ENCODE results near the gene CLPTM1L.

CLPTM1L gene, protein sequence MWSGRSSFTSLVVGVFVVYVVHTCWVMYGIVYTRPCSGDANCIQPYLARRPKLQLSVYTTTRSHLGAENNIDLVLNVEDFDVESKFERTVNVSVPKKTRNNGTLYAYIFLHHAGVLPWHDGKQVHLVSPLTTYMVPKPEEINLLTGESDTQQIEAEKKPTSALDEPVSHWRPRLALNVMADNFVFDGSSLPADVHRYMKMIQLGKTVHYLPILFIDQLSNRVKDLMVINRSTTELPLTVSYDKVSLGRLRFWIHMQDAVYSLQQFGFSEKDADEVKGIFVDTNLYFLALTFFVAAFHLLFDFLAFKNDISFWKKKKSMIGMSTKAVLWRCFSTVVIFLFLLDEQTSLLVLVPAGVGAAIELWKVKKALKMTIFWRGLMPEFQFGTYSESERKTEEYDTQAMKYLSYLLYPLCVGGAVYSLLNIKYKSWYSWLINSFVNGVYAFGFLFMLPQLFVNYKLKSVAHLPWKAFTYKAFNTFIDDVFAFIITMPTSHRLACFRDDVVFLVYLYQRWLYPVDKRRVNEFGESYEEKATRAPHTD

GRCh38 chr5:1344975-1345838 lies at the start of gene CLPTM1L:
TSS of gene CLPTM1L (minus strand) at chr5:1345099. CDS start at chr5:1344841, 258 bp downstream.
- peaks cover 27% of the 10 kb centered on the region for H3K36me3 Mint-ChIP-seq (ENCODE audit: low read depth)
- H3K4me3 Mint-ChIP-seq, result peak within 1 kb of the TSS; percentile 86
- H3K4me1 Mint-ChIP-seq (ENCODE audit: low read depth), result peaks cover 18% of the 10 kb centered on the region
- H3K27ac Mint-ChIP-seq, result peak within 1 kb of the TSS; percentile 85
- DNase-seq (ENCODE audit: low spot score), result peak; percentile 90
- no peaks in the 10 kb centered on the region for H3K27me3 Mint-ChIP-seq (ENCODE audit: low read depth)
- H3K9me3 Mint-ChIP-seq, result no peaks in the 10 kb centered on the region

DNA sequence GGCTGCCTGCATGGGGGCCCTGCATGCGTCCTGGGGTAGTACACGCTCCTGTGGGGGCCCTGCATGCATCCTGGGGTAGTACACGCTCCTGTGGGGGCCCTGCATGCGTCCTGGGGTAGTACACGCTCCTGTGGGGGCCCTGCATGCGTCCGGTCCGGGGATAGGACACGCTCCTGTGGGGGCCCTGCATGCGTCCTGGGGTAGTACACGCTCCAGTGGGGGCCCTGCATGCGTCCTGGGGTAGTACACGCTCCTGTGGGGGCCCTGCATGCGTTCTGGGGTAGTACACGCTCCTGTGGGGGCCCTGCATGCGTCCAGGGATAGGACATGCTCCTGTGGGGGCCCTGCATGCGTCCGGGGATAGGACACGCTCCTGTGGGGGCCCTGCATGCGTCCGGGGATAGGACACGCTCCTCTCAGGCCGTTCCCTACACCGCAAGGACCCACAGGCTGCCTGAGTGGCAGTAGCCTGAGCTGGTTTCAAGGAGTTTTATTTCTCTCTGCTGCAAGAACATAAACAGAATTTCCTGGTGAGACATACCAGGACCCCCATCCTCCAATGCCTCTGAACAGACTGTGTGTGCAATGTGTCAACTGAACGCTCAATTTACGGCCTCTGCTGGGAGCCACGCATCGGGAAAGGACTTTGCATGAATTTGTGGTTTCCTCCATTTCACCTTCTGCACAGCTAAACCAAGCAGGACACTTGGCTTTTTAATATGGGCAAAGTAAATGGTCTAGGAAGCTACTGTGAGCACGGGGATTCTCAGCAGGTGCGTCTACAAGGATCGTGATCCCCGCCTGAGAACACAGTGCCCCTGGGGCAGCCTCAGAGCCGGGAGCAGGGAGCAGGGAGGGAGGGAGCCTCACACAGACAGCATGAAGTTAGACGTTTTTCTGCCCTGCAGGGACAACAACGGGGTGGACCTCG lies 48.9 kb upstream of the CLPTM1L start:
- H3K27ac Mint-ChIP-seq, result no peak overlapping the region
- DNase-seq (ENCODE audit: low spot score), result no peak
- H3K4me1 Mint-ChIP-seq (ENCODE audit: low read depth), result no peaks in the 10 kb centered on the region
- no peaks in the 10 kb centered on the region for H3K9me3 Mint-ChIP-seq
- H3K4me3 Mint-ChIP-seq, result no peak overlapping the region
- H3K27me3 Mint-ChIP-seq (ENCODE audit: low read depth), result peaks cover 17% of the 10 kb centered on the region
- no peaks in the 10 kb centered on the region for H3K36me3 Mint-ChIP-seq (ENCODE audit: low read depth)

DNA sequence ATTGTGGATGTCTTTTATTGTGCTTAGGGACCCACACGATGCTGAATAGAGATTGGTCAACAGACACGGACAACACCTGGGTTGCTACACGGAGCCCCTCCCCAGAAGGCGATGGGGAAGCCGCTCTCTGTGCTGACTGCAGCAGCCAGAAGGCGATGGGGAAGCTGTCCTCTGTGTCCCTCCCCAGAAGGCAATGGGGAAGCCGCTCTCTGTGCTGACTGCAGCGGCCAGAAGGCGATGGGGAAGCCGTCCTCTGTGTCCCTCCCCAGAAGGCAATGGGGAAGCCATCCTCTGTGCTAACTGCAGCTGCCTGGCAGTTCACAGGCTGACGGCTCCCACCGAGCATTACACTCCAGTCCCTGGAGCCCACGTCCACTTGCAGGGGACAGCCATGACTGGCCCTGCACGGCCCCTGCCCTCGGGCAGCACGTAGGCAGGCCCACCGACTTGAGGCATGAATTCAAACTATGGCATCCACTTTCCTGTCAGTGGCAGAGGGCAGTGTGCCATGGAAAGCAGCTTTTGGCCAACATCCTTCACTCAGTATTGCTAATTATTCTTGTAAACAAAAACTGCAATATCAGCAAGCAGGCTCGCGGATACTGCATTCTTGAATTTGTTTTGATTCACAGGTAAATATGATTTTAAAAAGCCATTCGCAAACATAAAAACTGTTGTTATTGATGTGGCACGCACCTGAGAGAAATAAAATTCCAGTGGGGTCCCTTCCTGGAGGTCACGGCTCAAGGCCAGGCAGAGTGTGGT lies 48.1 kb upstream of the CLPTM1L start:
- H3K4me3 Mint-ChIP-seq, result no peak overlapping the region
- H3K9me3 Mint-ChIP-seq, result no peaks in the 10 kb centered on the region
- H3K4me1 Mint-ChIP-seq (ENCODE audit: low read depth), result peaks cover 2% of the 10 kb centered on the region
- no peak overlapping the region for H3K27ac Mint-ChIP-seq
- DNase-seq (ENCODE audit: low spot score), result no peak
- no peaks in the 10 kb centered on the region for H3K36me3 Mint-ChIP-seq (ENCODE audit: low read depth)
- peaks cover 25% of the 10 kb centered on the region for H3K27me3 Mint-ChIP-seq (ENCODE audit: low read depth)

DNA sequence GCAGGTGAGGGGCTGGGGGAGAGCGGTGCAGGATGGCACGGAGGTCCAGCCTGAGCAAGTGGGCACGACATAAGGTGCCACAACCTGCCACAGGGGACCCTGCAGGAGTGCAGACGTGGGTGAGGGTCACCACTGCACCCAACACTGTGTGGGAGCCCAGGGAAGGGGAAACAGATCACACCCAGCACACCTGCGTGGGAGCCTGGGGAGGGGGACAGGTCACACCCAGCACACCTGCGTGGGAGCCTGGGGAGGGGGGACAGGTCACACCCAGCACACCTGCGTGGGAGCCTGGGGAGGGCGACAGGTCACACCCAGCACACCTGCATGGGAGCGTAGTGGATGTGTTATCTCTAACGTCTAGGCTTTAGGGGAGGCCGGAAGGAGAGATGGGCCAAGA lies 47.4 kb upstream of the CLPTM1L start:
- Mint-ChIP-seq H3K27ac (no peak overlapping the region), H3K27me3 (ENCODE audit: low read depth) (peaks cover 20% of the 10 kb centered on the region), H3K4me3 (no peak overlapping the region), H3K9me3 (no peaks in the 10 kb centered on the region), H3K4me1 (ENCODE audit: low read depth) (peaks cover 2% of the 10 kb centered on the region), H3K36me3 (ENCODE audit: low read depth) (no peaks in the 10 kb centered on the region)
- no peak for DNase-seq (ENCODE audit: low spot score)

GRCh38 chr5:1391691-1392090 lies 46.8 kb upstream of the CLPTM1L start:
- Mint-ChIP-seq H3K36me3 (ENCODE audit: low read depth) (no peaks in the 10 kb centered on the region), H3K27ac (no peak overlapping the region), H3K9me3 (no peaks in the 10 kb centered on the region), H3K4me1 (ENCODE audit: low read depth) (peaks cover 6% of the 10 kb centered on the region), H3K4me3 (no peak overlapping the region), H3K27me3 (ENCODE audit: low read depth) (peaks cover 21% of the 10 kb centered on the region)
- DNase-seq (ENCODE audit: low spot score), result no peak

DNA sequence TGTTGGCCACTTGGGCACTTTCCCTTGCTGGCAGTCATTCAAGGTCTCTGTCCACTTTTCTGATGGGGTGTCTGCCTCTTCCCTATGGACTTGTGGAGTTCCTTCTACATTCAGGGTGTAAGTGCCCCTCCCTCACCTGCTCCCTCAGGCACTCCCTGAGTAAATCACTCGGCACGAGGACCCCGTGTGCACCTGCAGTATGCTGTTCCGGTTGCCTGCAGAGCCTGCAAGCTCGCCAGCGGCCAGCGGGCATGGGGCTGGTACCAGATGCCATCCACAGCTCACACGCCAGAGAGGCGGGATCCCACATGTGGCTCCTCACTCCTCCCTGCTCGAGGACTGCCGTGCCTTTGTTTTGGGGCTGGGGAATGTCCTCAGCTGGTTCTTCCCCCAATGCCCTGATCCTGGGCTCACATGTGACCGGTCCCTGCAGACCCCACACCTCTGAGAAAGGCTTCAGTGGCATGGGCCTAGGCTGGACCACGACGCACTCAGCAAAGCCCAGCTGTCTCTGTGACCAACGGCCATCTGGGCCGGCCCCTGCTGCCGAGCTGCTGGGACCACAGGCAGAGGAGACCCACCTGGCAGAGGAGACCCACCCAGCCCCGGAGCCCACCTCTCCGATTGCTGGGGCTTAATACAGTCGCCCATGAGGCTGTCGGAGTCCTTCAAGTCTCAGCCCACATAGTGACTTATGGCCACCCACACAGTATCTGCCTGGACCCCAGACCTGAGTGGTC lies 46.1 kb upstream of the CLPTM1L start:
- Mint-ChIP-seq H3K27me3 (ENCODE audit: low read depth) (peaks cover 18% of the 10 kb centered on the region), H3K27ac (no peak overlapping the region), H3K4me3 (no peak overlapping the region), H3K36me3 (ENCODE audit: low read depth) (no peaks in the 10 kb centered on the region), H3K4me1 (ENCODE audit: low read depth) (peaks cover 10% of the 10 kb centered on the region), H3K9me3 (no peaks in the 10 kb centered on the region)
- DNase-seq (ENCODE audit: low spot score), result no peak

DNA sequence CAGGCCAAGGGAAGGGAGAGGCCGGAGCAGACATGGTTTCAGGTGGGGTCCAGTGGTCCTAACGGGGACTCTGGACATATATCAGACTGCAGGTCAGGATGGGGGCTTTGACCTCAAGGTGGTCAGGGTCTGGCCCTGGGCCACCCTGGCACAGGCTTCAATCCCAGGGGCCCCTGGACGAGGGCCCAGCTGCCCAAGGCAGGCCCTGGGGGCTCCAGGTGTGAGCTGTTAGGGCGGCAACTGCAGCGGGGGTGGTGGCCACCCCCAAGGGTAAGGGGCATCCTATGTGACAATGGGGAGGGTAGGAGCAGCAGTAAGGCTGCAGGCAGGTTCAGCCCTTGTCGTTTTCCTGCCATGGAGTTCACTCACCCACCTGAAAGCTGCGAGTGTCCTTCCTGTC lies 45.4 kb upstream of the CLPTM1L start:
- no peak for DNase-seq (ENCODE audit: low spot score)
- peaks cover 13% of the 10 kb centered on the region for H3K4me1 Mint-ChIP-seq (ENCODE audit: low read depth)
- no peaks in the 10 kb centered on the region for H3K9me3 Mint-ChIP-seq
- H3K27me3 Mint-ChIP-seq (ENCODE audit: low read depth), result peaks cover 18% of the 10 kb centered on the region
- no peak overlapping the region for H3K27ac Mint-ChIP-seq
- H3K36me3 Mint-ChIP-seq (ENCODE audit: low read depth), result no peaks in the 10 kb centered on the region
- no peak overlapping the region for H3K4me3 Mint-ChIP-seq

- H3K36me3 Mint-ChIP-seq (ENCODE audit: low read depth), result no peaks in the 10 kb centered on the region
- H3K27me3 Mint-ChIP-seq (ENCODE audit: low read depth), result peaks cover 16% of the 10 kb centered on the region
- no peaks in the 10 kb centered on the region for H3K9me3 Mint-ChIP-seq
- peak overlapping the region; percentile 51 for H3K27ac Mint-ChIP-seq
- peaks cover 17% of the 10 kb centered on the region for H3K4me1 Mint-ChIP-seq (ENCODE audit: low read depth)
- H3K4me3 Mint-ChIP-seq, result peak overlapping the region; percentile 4
- no peak for DNase-seq (ENCODE audit: low spot score)
Observed at GRCh38 chr5:1388383-1388967, 43.6 kb upstream of the CLPTM1L start.

DNA sequence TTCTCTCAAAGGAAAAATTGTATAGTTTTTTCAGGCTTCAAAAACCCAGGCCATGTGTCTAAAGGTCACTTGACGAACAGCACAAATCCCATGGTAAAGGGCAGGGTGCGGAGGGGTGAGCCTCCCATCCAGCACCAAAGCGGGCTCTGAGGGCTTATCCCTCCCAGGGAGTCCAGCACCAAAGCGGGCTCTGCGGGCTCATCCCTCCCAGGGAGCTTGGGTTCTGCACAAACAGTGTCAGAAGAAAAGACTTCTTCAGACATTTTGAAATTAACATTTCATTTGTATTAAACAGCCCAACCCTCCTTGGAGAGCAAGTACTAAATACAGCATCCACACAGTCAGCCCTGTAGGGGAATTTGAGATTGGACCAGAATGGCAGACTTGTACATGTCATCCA lies 43.0 kb upstream of the CLPTM1L start:
- peak overlapping the region; percentile 51 for H3K27ac Mint-ChIP-seq
- H3K4me1 Mint-ChIP-seq (ENCODE audit: low read depth), result peaks cover 17% of the 10 kb centered on the region
- no peak for DNase-seq (ENCODE audit: low spot score)
- no peak overlapping the region for H3K4me3 Mint-ChIP-seq
- H3K9me3 Mint-ChIP-seq, result no peaks in the 10 kb centered on the region
- H3K36me3 Mint-ChIP-seq (ENCODE audit: low read depth), result no peaks in the 10 kb centered on the region
- peaks cover 16% of the 10 kb centered on the region for H3K27me3 Mint-ChIP-seq (ENCODE audit: low read depth)

DNA sequence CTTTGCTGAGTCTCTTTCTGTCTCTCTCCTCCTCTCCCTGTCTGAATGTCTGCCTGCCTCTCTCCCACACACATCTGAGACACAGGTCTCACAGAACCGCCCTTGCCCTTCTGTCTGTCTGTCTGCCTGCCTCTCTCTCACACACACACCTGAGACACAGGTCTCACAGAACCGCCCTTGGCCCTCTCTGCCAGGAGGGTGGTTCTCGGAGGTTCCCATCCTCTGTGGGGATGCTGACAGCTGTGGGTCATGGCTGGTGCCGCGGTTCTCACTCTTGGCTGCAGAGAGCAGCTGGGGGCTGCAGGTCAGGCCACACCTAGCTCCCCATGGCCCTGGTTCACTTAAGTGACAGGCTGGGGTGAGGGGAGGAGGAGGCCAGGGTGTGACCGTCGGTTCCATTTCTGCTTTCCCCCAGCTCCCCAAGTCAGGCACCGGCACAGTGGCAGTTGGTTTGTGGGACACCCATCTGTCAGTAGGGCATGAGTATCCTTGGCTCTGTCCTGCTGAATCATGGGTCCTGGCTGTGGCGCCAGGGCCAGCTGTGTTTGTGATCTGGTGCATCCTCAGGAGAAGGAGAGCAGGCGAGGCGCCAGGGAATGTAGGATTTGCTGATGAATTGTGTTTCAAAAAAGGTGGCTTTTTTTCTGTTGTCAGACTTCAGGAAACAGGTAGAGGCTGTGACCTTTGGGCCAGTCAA lies 42.3 kb upstream of the CLPTM1L start:
- Mint-ChIP-seq H3K27ac (peak overlapping the region; percentile 99), H3K27me3 (ENCODE audit: low read depth) (peaks cover 16% of the 10 kb centered on the region), H3K4me3 (peak overlapping the region; percentile 99), H3K36me3 (ENCODE audit: low read depth) (no peaks in the 10 kb centered on the region), H3K9me3 (no peaks in the 10 kb centered on the region), H3K4me1 (ENCODE audit: low read depth) (peaks cover 17% of the 10 kb centered on the region)
- no peak for DNase-seq (ENCODE audit: low spot score)

DNA sequence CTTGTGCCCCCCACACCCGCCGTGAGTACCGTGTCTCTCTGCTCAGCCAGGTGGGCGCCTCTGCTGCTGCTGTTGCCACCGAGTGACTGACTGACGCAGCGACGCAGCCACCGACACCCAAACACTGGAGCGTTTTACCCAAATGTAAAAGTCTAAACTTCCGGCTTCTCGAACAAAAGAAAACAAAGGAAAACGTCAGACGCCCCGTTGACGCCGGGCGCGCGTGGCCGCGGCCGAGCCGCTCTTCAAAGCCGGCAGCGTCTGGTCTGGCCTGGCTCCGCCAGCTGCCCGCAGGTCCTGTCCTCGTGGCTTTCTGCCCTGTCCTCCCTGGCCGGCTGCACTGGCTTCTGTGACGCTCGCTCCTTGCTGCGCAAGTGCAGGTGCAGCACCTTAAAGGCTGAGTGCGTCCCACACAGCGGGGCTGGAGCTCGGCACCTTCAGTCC lies 41.4 kb upstream of the CLPTM1L start:
- DNase-seq (ENCODE audit: low spot score), result peak; percentile 62
- Mint-ChIP-seq H3K27me3 (ENCODE audit: low read depth) (peaks cover 16% of the 10 kb centered on the region), H3K4me1 (ENCODE audit: low read depth) (peaks cover 17% of the 10 kb centered on the region)

More for the DNA sequence above, 41.4 kb upstream of the CLPTM1L start:
- H3K36me3 Mint-ChIP-seq (ENCODE audit: low read depth), result no peaks in the 10 kb centered on the region
- H3K27ac Mint-ChIP-seq, result peak overlapping the region; percentile 99
- no peaks in the 10 kb centered on the region for H3K9me3 Mint-ChIP-seq
- H3K4me3 Mint-ChIP-seq, result peak overlapping the region; percentile 99
